HFFc6 (cell line): ENCODE results near the gene ADCK2. TPM values are rescaled to one million over a fixed set of nuclear protein-coding genes. Genes with fewer than 3 reads are reported as not detected.

Experiments used
- DNase-seq: peaks from one replicate; pipeline ENCODE4 v3.0.0-alpha.2; 2018
- H3K27ac Mint-ChIP-seq: 2 replicates; pipeline ENCODE4 v1.8.0; 2020; ENCODE audit warnings: mild to moderate bottlenecking, mixed read lengths
- H3K27me3 Mint-ChIP-seq: 2 replicates; pipeline ENCODE4 v1.8.0; 2021; ENCODE audit warnings: mild to moderate bottlenecking, moderate library complexity, mixed read lengths; ENCODE audit not compliant: insufficient read depth
- H3K36me3 Mint-ChIP-seq: 2 replicates; pipeline ENCODE4 v1.8.0; 2021; ENCODE audit warnings: low read depth, mixed read lengths
- H3K4me1 Mint-ChIP-seq: 2 replicates; pipeline ENCODE4 v1.8.0; 2020; ENCODE audit warnings: low read depth, mixed read lengths
- H3K4me3 Mint-ChIP-seq: 2 replicates; pipeline ENCODE4 v1.8.0; 2020; ENCODE audit warnings: mild to moderate bottlenecking, moderate library complexity, mixed read lengths
- H3K9me3 Mint-ChIP-seq: 2 replicates; pipeline ENCODE4 v1.8.0; 2020; ENCODE audit warnings: mild to moderate bottlenecking, mixed read lengths
- CTCF ChIP-seq: fragments of 200-600 bp; sonication (generic); IDR thresholded peaks from 2 replicates; pipeline ENCODE4 v1.5.0; 2021; ENCODE audit warnings: antibody characterized with exemption, mild to moderate bottlenecking
- total RNA-seq, 6 experiments: library from RNA; stranded (reverse); fragmentation: NEBNext Ultra II Directional; extraction: Animal tissue kit (Norgen Biotek cat#: 25700); gene quantifications; 2 replicates in 1 of 6; 3 replicates in 5 of 6; pipeline ENCODE4 v1.2.3, GENCODE V29; 2021

ADCK2 gene
- total RNA-seq, 6 experiments from 2014 or later, result 9.2 to 13.6 (median 10.0) TPM

DNA sequence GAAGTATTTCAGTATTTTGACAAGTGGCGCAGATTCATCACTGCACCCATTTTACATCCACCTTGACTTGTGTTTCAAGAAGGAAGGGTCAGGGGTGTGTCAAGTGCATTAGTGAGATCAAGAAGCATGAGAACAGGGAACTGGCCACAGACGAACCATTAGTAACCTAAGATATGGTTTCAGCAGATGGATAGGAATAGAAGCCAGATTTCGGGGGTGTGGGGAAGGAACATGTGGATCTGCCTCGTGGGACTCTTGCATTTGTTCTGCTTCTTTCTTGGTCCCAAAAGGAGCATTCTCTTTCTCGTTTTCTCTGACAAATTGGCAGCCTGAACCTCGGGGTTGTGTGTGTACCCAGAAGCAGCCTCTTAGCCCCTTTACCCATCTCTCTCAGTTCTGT, 41.7 kb upstream of the ADCK2 start:
- no peak overlapping the region for H3K4me3 Mint-ChIP-seq
- DNase-seq, result no peak
- H3K4me1 Mint-ChIP-seq, result peaks cover 9% of the 10 kb centered on the region
- no peaks in the 10 kb centered on the region for H3K36me3 Mint-ChIP-seq
- no peaks in the 10 kb centered on the region for H3K9me3 Mint-ChIP-seq
- TF ChIP-seq CTCF, result no peak
- peaks cover 10% of the 10 kb centered on the region for H3K27me3 Mint-ChIP-seq
- no peak overlapping the region for H3K27ac Mint-ChIP-seq

DNA sequence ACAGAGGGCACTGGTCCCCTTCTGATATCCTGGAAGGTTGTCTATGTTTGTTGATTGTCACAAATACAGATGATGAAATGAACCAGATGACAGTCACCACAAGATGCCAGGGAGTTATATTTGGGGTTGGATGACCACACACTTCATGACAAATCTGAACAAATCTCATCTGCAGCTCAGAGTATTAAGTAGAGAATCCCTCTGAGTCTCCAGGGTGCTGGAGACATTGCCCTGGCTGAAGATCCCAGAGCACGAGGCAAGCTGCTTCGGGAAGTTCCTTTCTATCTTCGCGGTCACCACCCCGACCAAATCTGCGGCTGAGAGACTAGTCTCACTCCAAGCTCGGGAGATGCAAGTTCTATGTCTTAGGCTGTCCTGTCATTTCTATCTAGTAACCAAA, 41.1 kb upstream of the ADCK2 start:
- no peak for TF ChIP-seq CTCF
- Mint-ChIP-seq H3K4me3 (no peak overlapping the region), H3K36me3 (no peaks in the 10 kb centered on the region), H3K27me3 (peaks cover 7% of the 10 kb centered on the region), H3K27ac (no peak overlapping the region), H3K9me3 (no peaks in the 10 kb centered on the region), H3K4me1 (peaks cover 3% of the 10 kb centered on the region)
- no peak for DNase-seq

DNA sequence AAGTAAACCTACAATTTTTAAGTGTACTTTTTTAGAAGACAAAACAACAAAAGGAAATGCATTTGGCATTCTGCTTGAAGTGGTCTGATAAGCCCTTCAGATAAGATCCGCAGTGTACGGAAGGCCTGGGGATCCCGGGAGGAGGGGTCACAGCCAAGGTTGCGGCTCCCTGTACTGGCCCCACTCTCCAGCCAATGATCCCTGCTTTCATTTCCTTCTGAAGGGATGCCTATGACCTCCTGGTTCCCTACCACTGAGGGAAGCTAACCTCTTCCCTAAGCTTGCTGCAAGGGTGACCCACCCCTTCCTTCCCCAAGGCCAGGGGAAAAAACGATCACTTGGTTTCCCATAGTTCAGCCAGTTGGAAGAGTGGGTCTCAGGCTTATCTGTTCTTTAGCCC, 37.4 kb upstream of the ADCK2 start:
- Mint-ChIP-seq H3K4me3 (no peak overlapping the region), H3K4me1 (peaks cover 25% of the 10 kb centered on the region), H3K27me3 (peaks cover 17% of the 10 kb centered on the region), H3K27ac (no peak overlapping the region), H3K36me3 (no peaks in the 10 kb centered on the region), H3K9me3 (no peaks in the 10 kb centered on the region)
- no peak for TF ChIP-seq CTCF
- no peak for DNase-seq

- TF ChIP-seq CTCF, result no peak
- H3K9me3 Mint-ChIP-seq, result no peaks in the 10 kb centered on the region
- peaks cover 25% of the 10 kb centered on the region for H3K4me1 Mint-ChIP-seq
- DNase-seq, result no peak
- H3K27ac Mint-ChIP-seq, result no peak overlapping the region
- H3K36me3 Mint-ChIP-seq, result no peaks in the 10 kb centered on the region
- peaks cover 17% of the 10 kb centered on the region for H3K27me3 Mint-ChIP-seq
- no peak overlapping the region for H3K4me3 Mint-ChIP-seq
Observed at GRCh38 chr7:140635816-140636215, 36.9 kb upstream of the ADCK2 start.

DNA sequence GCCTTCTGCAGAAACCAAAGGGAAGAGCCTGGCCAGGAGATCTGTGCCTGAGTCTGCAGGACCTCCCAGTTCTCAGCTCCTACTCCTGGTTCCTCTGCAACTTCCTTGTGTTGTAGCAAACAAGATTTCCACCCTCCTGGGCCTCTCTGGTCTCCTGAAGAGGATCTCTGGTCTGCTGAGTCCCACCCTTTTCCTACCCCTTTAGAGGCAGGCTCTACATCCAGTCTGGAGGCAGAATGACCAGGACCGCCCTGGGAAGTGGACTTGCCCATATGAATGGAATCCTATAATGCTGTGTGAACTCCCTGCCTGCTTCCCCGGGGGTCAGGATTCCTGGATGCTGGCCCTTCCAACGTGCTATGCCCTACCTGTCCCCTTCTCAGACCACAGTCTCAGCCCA, 35.3 kb upstream of the ADCK2 start:
- no peak for DNase-seq
- Mint-ChIP-seq H3K36me3 (no peaks in the 10 kb centered on the region), H3K4me3 (no peak overlapping the region), H3K9me3 (no peaks in the 10 kb centered on the region), H3K27me3 (peaks cover 17% of the 10 kb centered on the region), H3K27ac (no peak overlapping the region), H3K4me1 (peaks cover 25% of the 10 kb centered on the region)
- TF ChIP-seq CTCF, result no peak

DNA sequence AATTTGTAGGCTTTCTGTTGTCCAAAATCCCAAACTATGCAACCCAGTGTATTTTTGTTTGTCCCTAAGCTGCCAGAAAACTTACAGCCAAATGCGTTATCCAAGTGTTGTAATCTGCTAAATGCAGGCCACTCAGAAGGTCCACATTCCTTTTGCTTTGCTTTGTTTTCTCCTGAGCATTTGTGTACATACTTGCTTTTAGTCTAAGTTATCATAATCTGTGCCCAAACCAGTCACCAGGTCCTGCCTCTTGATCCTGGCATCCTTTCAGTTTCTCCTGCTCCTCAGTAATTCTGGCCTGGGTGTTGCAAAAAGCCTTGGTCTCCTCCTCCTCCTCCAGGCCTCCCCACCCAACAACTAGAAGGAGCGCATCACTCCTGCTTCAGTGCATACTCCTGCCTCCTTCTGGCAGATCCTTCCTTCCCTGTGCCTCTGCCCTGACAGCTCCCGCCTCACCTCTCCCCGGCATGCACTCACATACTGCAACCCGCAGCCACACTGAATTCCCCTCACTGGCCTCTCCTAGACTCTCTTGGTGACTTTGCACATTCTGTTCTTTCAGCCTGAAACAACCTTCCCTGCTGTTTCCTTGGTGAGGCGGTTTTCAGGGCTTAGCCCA, 34.5 kb upstream of the ADCK2 start:
- no peaks in the 10 kb centered on the region for H3K36me3 Mint-ChIP-seq
- peaks cover 25% of the 10 kb centered on the region for H3K4me1 Mint-ChIP-seq
- no peak overlapping the region for H3K4me3 Mint-ChIP-seq
- H3K9me3 Mint-ChIP-seq, result no peaks in the 10 kb centered on the region
- DNase-seq, result peak; percentile 58
- peak; percentile 55; the same call in 1 of the 2 replicates for TF ChIP-seq CTCF
- peak overlapping the region; percentile 7; the same call in 1 of the 2 replicates for H3K27ac Mint-ChIP-seq
- H3K27me3 Mint-ChIP-seq, result peaks cover 16% of the 10 kb centered on the region
